ENCODE data around the gene ADGRF5.

DNA sequence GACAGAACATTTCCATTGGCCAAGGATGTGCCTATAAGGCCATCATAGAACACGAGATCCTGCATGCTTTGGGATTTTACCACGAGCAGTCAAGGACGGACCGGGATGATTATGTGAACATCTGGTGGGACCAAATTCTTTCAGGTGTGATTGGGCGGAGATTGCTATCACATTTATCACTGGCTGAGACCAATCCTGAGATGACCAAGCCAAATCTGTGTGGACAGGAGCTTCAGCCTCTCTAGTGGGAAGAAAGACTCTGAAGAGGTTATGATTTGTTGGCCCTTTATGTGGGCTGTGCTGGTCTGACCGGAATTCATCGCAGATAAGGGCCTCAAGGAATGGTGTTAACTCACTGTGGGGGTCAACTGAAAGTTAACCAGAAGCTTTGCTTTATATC lies 102.2 kb downstream of the ADGRF5 start:
- TF ChIP-seq MYC (IDR thresholded peaks at IDR 0.05; ENCODE audit: insufficient read depth, insufficient read length, insufficient replicate concordance, low read length, severe bottlenecking) (no peak), HDAC6 (IDR thresholded peaks at IDR 0.05; ENCODE audit: unreplicated experiment) (no peak), TARDBP (IDR thresholded peaks at IDR 0.05; ENCODE audit: borderline replicate concordance) (no peak), HCFC1 (IDR thresholded peaks at IDR 0.05; ENCODE audit: low read length) (no peak), CTCF (IDR thresholded peaks at IDR 0.05 in 2 of 3, conservative IDR thresholded peaks at IDR 0.05 in 1 of 3; ENCODE audit: control insufficient read depth in 2 of 3, extremely low read depth in 1 of 3, insufficient read depth in 1 of 3, low read depth in 3 of 3, low read length in 3 of 3) (no peak), EZH2 (IDR thresholded peaks at IDR 0.05; ENCODE audit: borderline replicate concordance, control insufficient read depth, low read depth, low read length) (no peak)

All from GM12878 (cell line).